T-helper 1 cell treated with Interleukin-12 subunit alpha and Interleukin-12 subunit beta and Interleukin-4 antibody, amounts not matched to agents 30 μg/mL and 1 μg/mL, for 36 hours (primary cell): ENCODE results near the gene PDGFRA.

Source experiments
- H3K27ac Mint-ChIP-seq: one replicate; pipeline ENCODE4 v1.8.0; 2021; ENCODE audit warnings: mild to moderate bottlenecking, mixed read lengths
- H3K27me3 Mint-ChIP-seq: one replicate; pipeline ENCODE4 v1.8.0; 2021; ENCODE audit warnings: low read depth, mixed read lengths
- H3K36me3 Mint-ChIP-seq: one replicate; pipeline ENCODE4 v1.8.0; 2021; ENCODE audit warnings: low read depth, mixed read lengths
- H3K4me1 Mint-ChIP-seq: one replicate; pipeline ENCODE4 v1.8.0; 2021; ENCODE audit warnings: low read depth, mixed read lengths
- H3K4me3 Mint-ChIP-seq: one replicate; pipeline ENCODE4 v1.8.0; 2021; ENCODE audit warnings: mild to moderate bottlenecking, moderate library complexity, mixed read lengths
- H3K9me3 Mint-ChIP-seq: one replicate; pipeline ENCODE4 v1.8.0; 2021; ENCODE audit warnings: mixed read lengths

The PDGFRA gene

GRCh38 chr4:54256491-54257486 is 27.7 kb downstream of the PDGFRA start:
- Mint-ChIP-seq H3K4me1 (no peaks in the 10 kb centered on the region), H3K27me3 (peaks cover 4% of the 10 kb centered on the region), H3K36me3 (no peaks in the 10 kb centered on the region), H3K4me3 (no peak overlapping the region), H3K27ac (no peak overlapping the region), H3K9me3 (no peaks in the 10 kb centered on the region)

GRCh38 chr4:54265366-54265765 is 36.3 kb downstream of the PDGFRA start:
- no peaks in the 10 kb centered on the region for H3K36me3 Mint-ChIP-seq
- H3K4me1 Mint-ChIP-seq, result no peaks in the 10 kb centered on the region
- H3K27ac Mint-ChIP-seq, result no peak overlapping the region
- H3K4me3 Mint-ChIP-seq, result no peak overlapping the region
- no peaks in the 10 kb centered on the region for H3K9me3 Mint-ChIP-seq
- peaks cover 7% of the 10 kb centered on the region for H3K27me3 Mint-ChIP-seq

- no peaks in the 10 kb centered on the region for H3K36me3 Mint-ChIP-seq
- H3K9me3 Mint-ChIP-seq, result peaks cover 3% of the 10 kb centered on the region
- H3K4me3 Mint-ChIP-seq, result no peak overlapping the region
- no peaks in the 10 kb centered on the region for H3K4me1 Mint-ChIP-seq
- H3K27ac Mint-ChIP-seq, result no peak overlapping the region
- H3K27me3 Mint-ChIP-seq, result peaks cover 12% of the 10 kb centered on the region
These were observed 39.1 kb downstream of the PDGFRA start for GRCh38 chr4:54268151-54268550.

- Mint-ChIP-seq H3K4me1 (peaks cover 5% of the 10 kb centered on the region), H3K27me3 (peaks cover 5% of the 10 kb centered on the region), H3K36me3 (no peaks in the 10 kb centered on the region), H3K9me3 (peaks cover 3% of the 10 kb centered on the region), H3K27ac (no peak overlapping the region), H3K4me3 (no peak overlapping the region)
These were observed 42.4 kb downstream of the PDGFRA start for GRCh38 chr4:54271464-54271863.

- Mint-ChIP-seq H3K4me1 (peaks cover 8% of the 10 kb centered on the region), H3K27me3 (peaks cover 5% of the 10 kb centered on the region), H3K4me3 (no peak overlapping the region), H3K27ac (no peak overlapping the region), H3K9me3 (peaks cover 3% of the 10 kb centered on the region), H3K36me3 (no peaks in the 10 kb centered on the region)
These were observed 43.0 kb downstream of the PDGFRA start for GRCh38 chr4:54272051-54272450.

GRCh38 chr4:54274264-54274663 is 45.2 kb downstream of the PDGFRA start:
- peaks cover 17% of the 10 kb centered on the region for H3K4me1 Mint-ChIP-seq
- peaks cover 3% of the 10 kb centered on the region for H3K36me3 Mint-ChIP-seq
- no peak overlapping the region for H3K4me3 Mint-ChIP-seq
- H3K27me3 Mint-ChIP-seq, result peaks cover 5% of the 10 kb centered on the region
- peaks cover 3% of the 10 kb centered on the region for H3K9me3 Mint-ChIP-seq
- H3K27ac Mint-ChIP-seq, result no peak overlapping the region

GRCh38 chr4:54274795-54275665 is 45.9 kb downstream of the PDGFRA start:
- H3K4me1 Mint-ChIP-seq, result peaks cover 18% of the 10 kb centered on the region
- no peak overlapping the region for H3K4me3 Mint-ChIP-seq
- peaks cover 5% of the 10 kb centered on the region for H3K27me3 Mint-ChIP-seq
- peaks cover 3% of the 10 kb centered on the region for H3K36me3 Mint-ChIP-seq
- no peak overlapping the region for H3K27ac Mint-ChIP-seq
- H3K9me3 Mint-ChIP-seq, result peaks cover 3% of the 10 kb centered on the region

GRCh38 chr4:54276641-54277430 is 47.7 kb downstream of the PDGFRA start:
- H3K27ac Mint-ChIP-seq, result peak overlapping the region; percentile 27
- peaks cover 5% of the 10 kb centered on the region for H3K9me3 Mint-ChIP-seq
- H3K36me3 Mint-ChIP-seq, result peaks cover 3% of the 10 kb centered on the region
- peaks cover 5% of the 10 kb centered on the region for H3K27me3 Mint-ChIP-seq
- H3K4me1 Mint-ChIP-seq, result peaks cover 22% of the 10 kb centered on the region
- H3K4me3 Mint-ChIP-seq, result peak overlapping the region; percentile 8

- H3K36me3 Mint-ChIP-seq, result peaks cover 11% of the 10 kb centered on the region
- no peak overlapping the region for H3K27ac Mint-ChIP-seq
- H3K4me3 Mint-ChIP-seq, result peak overlapping the region; percentile 49
- H3K4me1 Mint-ChIP-seq, result peaks cover 22% of the 10 kb centered on the region
- H3K27me3 Mint-ChIP-seq, result no peaks in the 10 kb centered on the region
- peaks cover 10% of the 10 kb centered on the region for H3K9me3 Mint-ChIP-seq
These were observed 48.6 kb downstream of the PDGFRA start for GRCh38 chr4:54277691-54278090.

- peaks cover 11% of the 10 kb centered on the region for H3K9me3 Mint-ChIP-seq
- peaks cover 22% of the 10 kb centered on the region for H3K4me1 Mint-ChIP-seq
- no peak overlapping the region for H3K27ac Mint-ChIP-seq
- H3K36me3 Mint-ChIP-seq, result peaks cover 11% of the 10 kb centered on the region
- no peak overlapping the region for H3K4me3 Mint-ChIP-seq
- H3K27me3 Mint-ChIP-seq, result no peaks in the 10 kb centered on the region
These were observed 49.1 kb downstream of the PDGFRA start for GRCh38 chr4:54278216-54278615.

GRCh38 chr4:54281054-54281766 is 52.1 kb downstream of the PDGFRA start:
- H3K9me3 Mint-ChIP-seq, result peaks cover 25% of the 10 kb centered on the region
- H3K27ac Mint-ChIP-seq, result no peak overlapping the region
- no peak overlapping the region for H3K4me3 Mint-ChIP-seq
- H3K4me1 Mint-ChIP-seq, result peaks cover 17% of the 10 kb centered on the region
- H3K27me3 Mint-ChIP-seq, result no peaks in the 10 kb centered on the region
- H3K36me3 Mint-ChIP-seq, result peaks cover 17% of the 10 kb centered on the region

- H3K27ac Mint-ChIP-seq, result no peak overlapping the region
- peaks cover 15% of the 10 kb centered on the region for H3K36me3 Mint-ChIP-seq
- H3K4me3 Mint-ChIP-seq, result no peak overlapping the region
- peaks cover 29% of the 10 kb centered on the region for H3K9me3 Mint-ChIP-seq
- H3K27me3 Mint-ChIP-seq, result no peaks in the 10 kb centered on the region
- peaks cover 6% of the 10 kb centered on the region for H3K4me1 Mint-ChIP-seq
These were observed 53.7 kb downstream of the PDGFRA start for GRCh38 chr4:54282837-54283236.

- Mint-ChIP-seq H3K9me3 (peaks cover 19% of the 10 kb centered on the region), H3K4me1 (peaks cover 11% of the 10 kb centered on the region), H3K36me3 (peaks cover 8% of the 10 kb centered on the region), H3K4me3 (no peak overlapping the region), H3K27ac (no peak overlapping the region), H3K27me3 (no peaks in the 10 kb centered on the region)
These were observed 60.2 kb downstream of the PDGFRA start for GRCh38 chr4:54289316-54289715.
